Neural cell (in vitro differentiated cells): ENCODE measurements around the gene ELOVL2. TPM values are rescaled to one million over a fixed set of nuclear protein-coding genes. Genes with fewer than 3 reads are reported as not detected.

Experiments used
- H2AFZ ChIP-seq: fragments of 200-600, 300-800 bp; sonication (generic), shearing (Covaris generic); 2 replicates; pipeline ENCODE4 v1.6.0; 2014; ENCODE audit warnings: low read depth, mild to moderate bottlenecking, antibody characterized with exemption, low read length, moderate library complexity
- H3F3A ChIP-seq: fragments of 200-600 bp; shearing (Covaris generic); 2 replicates; pipeline ENCODE4 v1.6.1; 2016; ENCODE audit warnings: mild to moderate bottlenecking, moderate library complexity, mixed read lengths, antibody characterized with exemption, low read length; ENCODE audit not compliant: insufficient read depth, poor library complexity, severe bottlenecking
- H3K27ac ChIP-seq: fragments of 200-600, 300-800 bp; sonication (generic), shearing (Covaris generic); 2 replicates; pipeline ENCODE4 v1.5.1; 2014; ENCODE audit warnings: mild to moderate bottlenecking, low read length, moderate library complexity
- H3K27me3 ChIP-seq: fragments of 300-800, 200-600 bp; sonication (generic), shearing (Covaris generic); 2 replicates; pipeline ENCODE4 v1.6.0; 2014; ENCODE audit warnings: mild to moderate bottlenecking, low read depth, low read length, moderate library complexity; ENCODE audit not compliant: insufficient read depth
- H3K36me3 ChIP-seq: fragments of 300-800, 200-600 bp; sonication (generic), shearing (Covaris generic); 2 replicates; pipeline ENCODE4 v1.5.1; 2014; ENCODE audit warnings: mild to moderate bottlenecking, antibody characterized with exemption, low read length, moderate library complexity; ENCODE audit not compliant: insufficient read depth
- H3K4me2 ChIP-seq: fragments of 300-800, 200-600 bp; sonication (generic), shearing (Covaris generic); 2 replicates; pipeline ENCODE4 v1.6.0; 2014; ENCODE audit warnings: mild to moderate bottlenecking, low read length
- H3K4me3 ChIP-seq: fragments of 300-800, 200-600 bp; sonication (generic), shearing (Covaris generic); 2 replicates; pipeline ENCODE4 v1.5.1; 2014; ENCODE audit warnings: mild to moderate bottlenecking, low read length, moderate library complexity
- H3K79me2 ChIP-seq: fragments of 200-600 bp; shearing (Covaris generic); replicated peaks from 2 replicates; pipeline ENCODE4 v1.6.0; 2014; ENCODE audit warnings: mild to moderate bottlenecking, low read length, moderate library complexity; ENCODE audit not compliant: insufficient read depth
- H3K9ac ChIP-seq: fragments of 300-800, 200-600 bp; sonication (generic), shearing (Covaris generic); 2 replicates; pipeline ENCODE4 v1.6.1; 2016; ENCODE audit warnings: mild to moderate bottlenecking, low read length, mixed read lengths
- H3K9me2 ChIP-seq: fragments of 200-600 bp; shearing (Covaris generic); 2 replicates; pipeline ENCODE4 v1.6.1; 2016; ENCODE audit warnings: mild to moderate bottlenecking, low read length, mixed read lengths; ENCODE audit not compliant: insufficient read depth
- H3K9me3 ChIP-seq: fragments of 200-600, 300-800 bp; sonication (generic), shearing (Covaris generic); 2 replicates; pipeline ENCODE4 v1.6.1; 2016; ENCODE audit warnings: mild to moderate bottlenecking, mixed run types, low read length, moderate library complexity, mixed read lengths
- H4K20me1 ChIP-seq: fragments of 200-600 bp; shearing (Covaris generic); 2 replicates; pipeline ENCODE4 v1.6.1; 2016; ENCODE audit warnings: mild to moderate bottlenecking, mixed run types; ENCODE audit not compliant: insufficient read depth
- CTCF ChIP-seq: fragments of 450-650 bp; IDR thresholded peaks from 2 replicates; pipeline ENCODE4 v1.5.1; 2014; ENCODE audit warnings: antibody characterized with exemption, mild to moderate bottlenecking, moderate library complexity; ENCODE audit not compliant: poor library complexity, severe bottlenecking
- EP300 ChIP-seq: fragments of 450-650 bp; conservative IDR thresholded peaks from 2 replicates; pipeline ENCODE4 v1.6.1; 2014; ENCODE audit warnings: antibody characterized with exemption, mild to moderate bottlenecking, moderate library complexity; ENCODE audit not compliant: poor library complexity, severe bottlenecking
- EZH2 ChIP-seq: fragments of 200-600, 300-800 bp; shearing (Covaris generic), sonication (generic); IDR thresholded peaks from 2 replicates; pipeline ENCODE4 v1.6.1; 2014; ENCODE audit warnings: antibody characterized with exemption, low read length, borderline replicate concordance, mild to moderate bottlenecking; ENCODE audit not compliant: insufficient read depth, poor library complexity, severe bottlenecking
- MXI1 ChIP-seq: fragments of 450-650 bp; conservative IDR thresholded peaks from 2 replicates; pipeline ENCODE4 v1.6.1; 2014; ENCODE audit warnings: antibody characterized with exemption, mild to moderate bottlenecking; ENCODE audit not compliant: poor library complexity, severe bottlenecking
- POLR2AphosphoS5 ChIP-seq: IDR thresholded peaks from 2 replicates; pipeline ENCODE4 v1.6.1; 2012
- RAD21 ChIP-seq: fragments of 450-650 bp; conservative IDR thresholded peaks from 2 replicates; pipeline ENCODE4 v1.6.1; 2014; ENCODE audit warnings: antibody characterized with exemption, mild to moderate bottlenecking, moderate library complexity
- REST ChIP-seq: IDR thresholded peaks from 2 replicates; pipeline ENCODE4 v1.6.1; 2012; ENCODE audit warnings: borderline replicate concordance
- SMC3 ChIP-seq: fragments of 450-650 bp; conservative IDR thresholded peaks from 2 replicates; pipeline ENCODE4 v1.6.1; 2014; ENCODE audit warnings: antibody characterized with exemption, mild to moderate bottlenecking, moderate library complexity; ENCODE audit not compliant: poor library complexity
- TAF1 ChIP-seq: IDR thresholded peaks from 2 replicates; pipeline ENCODE4 v1.6.1; 2012; ENCODE audit warnings: low read depth
- polyA plus RNA-seq: library from polyadenylated mRNA; depleted of rRNA; stranded (reverse); fragments of >200 nt; gene quantifications from 2 replicates; pipeline ENCODE4 v1.2.3, GENCODE V29; 2014

ELOVL2 gene
- polyA plus RNA-seq, 1 donor from 2014 or later, result 5.4 TPM

DNA sequence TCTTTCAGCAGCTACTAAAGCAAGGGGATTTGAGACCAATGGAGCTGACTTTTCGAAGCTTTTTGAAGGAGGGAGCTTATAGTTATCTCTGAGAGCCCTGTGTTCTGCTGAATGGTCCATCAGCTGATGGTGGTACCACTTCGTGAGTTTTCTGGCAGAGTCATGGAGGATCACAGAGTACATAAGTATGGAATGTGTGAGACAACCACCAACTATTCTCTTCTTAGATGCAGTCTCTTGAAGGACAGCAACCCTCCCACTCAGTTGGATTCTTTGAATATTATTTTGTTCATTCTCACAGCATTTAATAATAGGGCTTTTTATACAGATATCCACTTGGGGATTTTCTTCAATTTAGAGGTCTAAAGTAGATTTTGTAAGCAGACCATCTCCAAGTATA is 75.3 kb downstream of the ELOVL2 start:
- Histone ChIP-seq H3F3A (no peaks in the 10 kb centered on the region), H3K27me3 (no peaks in the 10 kb centered on the region), H3K9me3 (no peaks in the 10 kb centered on the region), H3K4me2 (no peak overlapping the region), H3K36me3 (no peaks in the 10 kb centered on the region), H3K79me2 (no peaks in the 10 kb centered on the region), H3K27ac (no peak overlapping the region), H3K4me3 (no peak overlapping the region), H2AFZ (no peak overlapping the region), H3K9ac (no peak overlapping the region), H4K20me1 (no peaks in the 10 kb centered on the region), H3K9me2 (no peaks in the 10 kb centered on the region)
- TF ChIP-seq TAF1, result no peak
- no peak for TF ChIP-seq POLR2AphosphoS5
- no peak for TF ChIP-seq EZH2
- TF ChIP-seq EP300, result no peak
- no peak for TF ChIP-seq CTCF
- no peak for TF ChIP-seq REST
- TF ChIP-seq RAD21, result no peak
- TF ChIP-seq MXI1, result no peak
- TF ChIP-seq SMC3, result no peak

GRCh38 chr6:10964684-10965083 is 79.4 kb downstream of the ELOVL2 start:
- no peaks in the 10 kb centered on the region for H3F3A ChIP-seq
- H3K27me3 ChIP-seq, result no peaks in the 10 kb centered on the region
- TF ChIP-seq REST (no peak), TAF1 (no peak), CTCF (no peak), POLR2AphosphoS5 (no peak), SMC3 (no peak), EZH2 (no peak)
- H4K20me1 ChIP-seq, result no peaks in the 10 kb centered on the region
- H3K4me3 ChIP-seq, result no peak overlapping the region
- no peak overlapping the region for H3K4me2 ChIP-seq
- H3K79me2 ChIP-seq, result no peaks in the 10 kb centered on the region
- no peak overlapping the region for H3K9ac ChIP-seq
- H3K27ac ChIP-seq, result no peak overlapping the region
- H2AFZ ChIP-seq, result no peak overlapping the region
- H3K36me3 ChIP-seq, result no peaks in the 10 kb centered on the region
- H3K9me3 ChIP-seq, result no peaks in the 10 kb centered on the region
- no peaks in the 10 kb centered on the region for H3K9me2 ChIP-seq
